Inflammatory macrophage (primary cell): ENCODE measurements around the gene FAM107B.

Experiments
- DNase-seq, 2 donors: peaks; one replicate each; pipeline ENCODE4 v3.0.0-alpha.2; 2020 to 2022

The FAM107B gene

DNA sequence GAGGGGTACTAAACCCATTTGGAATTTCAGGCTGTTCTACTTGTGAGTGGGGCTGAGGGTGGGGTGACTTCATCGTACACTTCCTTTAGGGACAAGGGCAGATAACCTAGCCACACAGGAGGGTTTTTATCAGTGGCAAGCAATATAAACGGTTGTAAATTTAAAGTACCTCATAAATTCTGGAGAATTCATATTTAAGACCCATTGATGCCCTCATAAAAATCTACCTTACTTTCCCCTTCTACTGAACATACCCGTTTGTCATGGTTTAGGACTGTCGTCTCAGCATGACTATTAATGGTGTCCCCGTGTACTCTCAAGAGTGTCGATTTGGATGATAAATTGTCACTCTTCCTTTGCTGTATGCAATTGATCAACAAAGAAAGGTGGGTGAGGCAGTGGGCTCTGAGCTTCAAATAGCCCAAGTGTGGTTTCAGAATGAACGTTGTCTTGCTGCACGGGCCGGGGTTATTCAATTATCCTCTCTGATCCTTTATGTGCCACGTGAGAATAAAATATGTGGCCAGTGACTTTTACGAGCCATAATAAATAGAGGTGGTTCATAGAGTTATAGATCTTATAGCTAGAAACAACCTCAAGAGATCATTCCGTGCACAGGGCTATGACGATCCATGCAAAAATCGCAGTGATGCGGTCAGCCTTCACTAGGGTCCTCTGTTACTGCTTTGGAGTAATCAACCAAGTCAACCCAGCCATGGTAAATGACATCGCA, 82.2 kb downstream of the FAM107B start:
- DNase-seq = no peak

DNA sequence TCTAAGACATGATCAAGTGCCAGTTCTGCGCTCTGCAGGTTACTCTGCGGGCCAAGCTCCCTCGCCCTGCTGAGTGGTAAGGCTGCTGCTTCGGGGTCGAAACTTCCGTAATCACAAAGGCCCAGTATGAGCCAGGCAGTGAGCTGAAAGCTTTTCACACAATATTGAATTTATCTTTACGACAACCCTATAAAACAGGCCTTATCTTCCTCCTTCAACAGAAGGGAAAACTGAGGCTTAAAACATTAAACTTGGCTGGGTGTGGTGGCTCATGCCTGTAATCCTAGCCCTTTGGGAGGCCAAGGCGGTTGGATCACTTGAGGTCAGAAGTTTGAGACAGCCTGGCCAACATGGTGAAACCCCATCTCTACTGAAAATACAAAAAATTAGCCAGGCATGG, 83.3 kb downstream of the FAM107B start:
- DNase-seq = no peak

DNA sequence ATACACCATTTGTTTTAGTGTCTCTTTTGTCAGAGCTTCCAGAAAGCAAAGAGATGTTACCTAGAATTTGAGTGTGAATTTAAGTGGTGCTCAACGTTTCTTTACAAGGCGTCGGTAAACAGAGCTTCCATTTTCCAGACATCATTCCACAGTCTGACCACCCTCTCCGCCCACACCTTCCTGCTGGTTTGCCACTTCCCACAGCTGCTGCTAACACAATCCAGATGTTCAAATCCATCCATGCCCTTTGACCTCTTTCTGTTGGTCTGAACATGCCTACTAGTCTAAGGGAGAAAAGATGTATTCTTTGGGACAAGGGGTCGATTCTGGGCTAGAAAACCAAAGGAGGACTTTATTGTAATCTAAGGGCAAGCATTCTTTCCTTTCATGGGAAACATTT, 86.1 kb downstream of the FAM107B start:
- peak; percentile 28 to 48 for DNase-seq

DNA sequence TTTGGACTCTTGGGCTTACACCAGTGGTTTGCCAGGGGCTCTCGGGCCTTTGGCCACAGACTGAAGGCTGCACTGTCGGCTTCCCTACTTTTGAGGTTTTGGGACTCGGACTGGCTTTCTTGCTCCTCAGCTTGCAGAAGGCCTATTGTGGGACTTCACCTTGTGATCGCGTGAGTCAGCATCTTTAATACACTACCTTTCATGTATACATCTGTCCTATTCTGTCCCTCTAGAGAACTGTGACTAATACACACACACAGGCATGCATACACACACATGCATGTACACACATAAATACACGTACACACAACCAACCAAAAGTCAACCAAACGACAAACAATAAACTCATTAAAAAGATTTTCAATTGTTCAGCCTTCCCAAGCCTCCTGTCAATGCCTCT, 86.5 kb downstream of the FAM107B start:
- DNase-seq = peak; percentile 7 to 9

DNA sequence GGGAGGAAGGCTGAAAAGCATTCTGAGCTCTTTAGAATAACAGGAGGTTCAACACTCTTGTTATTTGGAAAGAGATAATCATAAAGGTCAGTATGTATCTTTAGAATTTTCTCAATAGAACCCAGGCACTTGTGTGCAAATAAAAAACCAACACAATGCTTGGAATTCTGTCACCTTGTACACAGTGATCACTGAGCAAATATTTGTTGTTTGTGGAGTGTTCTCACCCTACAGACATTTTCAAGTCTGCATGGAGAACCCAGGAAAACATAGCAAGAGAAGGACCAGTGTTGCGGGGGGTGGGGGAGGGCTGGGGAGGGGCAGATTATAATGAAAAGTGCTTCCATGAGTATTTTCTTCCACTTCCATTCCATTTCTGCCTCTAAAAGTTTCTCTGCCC, 87.4 kb downstream of the FAM107B start:
- no peak for DNase-seq

DNA sequence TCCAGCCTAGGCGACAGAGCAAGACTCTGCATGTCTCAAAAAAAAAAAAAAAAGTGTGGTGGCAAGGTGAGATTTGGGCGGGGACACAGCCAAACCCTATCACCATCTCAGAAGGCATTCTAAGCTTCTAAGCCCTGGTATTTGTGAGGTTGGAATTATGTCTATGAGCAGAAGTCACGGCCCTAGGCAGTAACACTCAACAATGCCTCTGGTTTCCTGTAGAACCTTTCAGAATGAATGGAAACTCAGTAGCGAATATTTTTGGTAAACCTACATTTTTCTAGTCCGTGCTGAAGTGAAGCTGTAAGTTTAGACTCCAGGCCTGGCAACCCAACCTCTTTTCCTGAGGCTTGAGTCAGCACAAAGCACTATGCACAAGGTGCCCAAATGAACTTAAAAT, 88.3 kb downstream of the FAM107B start:
- no peak for DNase-seq

DNA sequence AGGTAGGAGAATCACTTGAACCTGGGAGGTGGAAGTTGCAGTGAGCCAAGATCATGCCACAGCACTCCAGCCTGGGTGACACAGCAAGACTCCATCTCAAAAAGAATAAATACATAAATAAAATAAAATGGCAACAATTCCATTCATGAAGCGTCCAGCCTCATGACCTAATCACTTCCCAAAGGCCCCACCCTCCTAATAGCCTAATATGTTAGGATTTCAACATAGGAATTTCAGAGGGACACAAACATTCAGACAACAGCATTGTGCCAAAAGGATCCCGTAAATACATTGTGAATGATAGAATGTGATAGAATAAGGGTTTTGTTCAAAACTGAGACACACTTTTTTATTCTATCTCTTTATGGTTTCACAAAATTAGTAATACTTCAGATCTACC, 90.3 kb downstream of the FAM107B start:
- no peak for DNase-seq

DNA sequence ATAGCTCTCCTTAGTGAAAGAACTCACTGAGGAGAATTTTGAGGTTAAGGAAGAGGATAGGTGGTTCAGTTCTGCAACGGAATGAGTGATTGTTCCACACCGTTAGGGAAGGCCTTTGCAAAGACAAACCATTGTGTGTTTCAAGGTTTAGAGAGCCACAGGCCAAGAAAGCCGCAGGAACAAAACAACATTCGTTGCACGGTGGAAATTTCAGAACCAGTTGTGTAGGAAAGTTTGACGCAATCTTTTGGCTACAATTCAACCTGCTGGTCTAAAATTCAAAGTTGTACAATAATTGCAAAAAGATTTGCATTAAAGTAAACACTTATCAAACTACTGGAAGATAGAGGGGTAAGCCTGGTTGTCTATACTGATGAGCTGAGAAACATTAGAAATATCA, 91.4 kb downstream of the FAM107B start:
- DNase-seq = no peak

DNA sequence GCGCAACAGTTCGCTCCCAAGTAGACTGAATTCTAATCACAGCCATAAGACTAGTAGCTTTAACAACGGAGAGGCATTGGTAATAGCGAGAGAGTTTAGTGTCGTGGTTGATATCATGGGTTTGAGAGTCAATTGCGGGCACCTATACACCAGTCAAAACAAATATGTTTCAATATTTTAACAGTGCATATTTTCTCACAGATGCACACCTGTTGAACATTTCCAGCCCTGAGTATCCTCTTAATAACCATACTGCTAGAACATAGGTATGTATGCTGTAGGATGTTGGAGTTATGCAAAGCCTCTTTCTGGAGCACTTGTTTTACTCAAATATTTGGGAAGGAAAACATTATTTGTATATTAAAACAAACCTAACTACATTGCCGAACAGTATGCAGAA, 92.9 kb downstream of the FAM107B start:
- no peak for DNase-seq

DNA sequence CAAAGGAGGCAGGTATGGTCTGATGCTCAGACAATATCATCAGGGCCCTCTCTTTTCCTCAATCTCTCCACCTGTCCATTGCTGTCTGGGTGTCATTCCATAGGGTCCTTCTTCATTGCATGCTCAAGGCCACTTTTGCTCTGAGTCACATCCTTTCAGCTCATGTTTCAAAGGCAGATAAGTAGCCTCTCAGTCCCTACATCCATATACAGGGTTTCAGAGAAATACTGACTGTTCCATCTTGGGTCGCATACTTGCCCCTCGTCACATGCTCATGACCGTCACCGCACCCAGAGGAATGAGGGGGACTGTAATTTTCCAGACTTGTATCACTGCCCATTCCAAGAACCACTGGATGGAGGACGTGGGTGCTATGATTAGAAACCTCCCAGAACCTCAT, 93.4 kb downstream of the FAM107B start:
- no peak for DNase-seq

DNA sequence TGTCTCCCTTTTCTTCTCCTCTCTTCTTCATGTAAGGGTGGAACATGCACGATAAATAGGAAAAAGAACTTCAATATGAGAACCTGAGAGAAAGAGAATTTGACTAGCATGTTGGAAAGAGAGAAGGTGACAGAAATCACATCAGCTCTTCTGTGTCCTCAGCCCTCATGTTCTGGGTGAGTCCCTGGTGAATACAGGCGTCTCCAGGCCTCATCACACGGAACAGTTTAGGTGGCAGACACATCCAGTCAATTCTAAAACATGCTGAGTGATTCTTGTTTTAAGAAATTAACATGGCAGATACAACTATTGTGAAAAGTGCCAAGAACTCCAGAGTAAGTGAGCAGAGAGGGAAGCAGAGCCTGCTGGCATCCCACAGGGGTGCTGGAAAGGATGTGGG, 96.1 kb downstream of the FAM107B start:
- DNase-seq = no peak

DNA sequence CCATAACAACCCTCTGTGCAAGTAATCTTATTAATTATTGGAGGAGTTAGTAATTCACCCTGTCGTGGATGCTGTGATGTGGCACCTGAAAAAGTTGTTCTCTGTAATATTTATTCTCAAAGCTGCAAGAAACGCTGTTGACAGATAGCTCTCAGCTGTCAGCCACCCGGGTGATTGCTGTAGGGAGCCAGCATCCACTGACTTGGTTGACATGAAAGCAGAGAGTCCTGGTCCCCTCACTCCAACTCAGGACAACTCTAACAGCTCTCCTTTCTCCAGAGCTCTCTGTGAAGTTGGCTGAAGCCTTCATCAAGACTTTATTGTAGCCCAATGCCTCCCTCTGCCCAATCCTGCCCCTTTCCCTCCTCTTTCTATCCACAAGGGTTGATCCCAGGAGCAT, 98.0 kb downstream of the FAM107B start:
- no peak for DNase-seq

DNA sequence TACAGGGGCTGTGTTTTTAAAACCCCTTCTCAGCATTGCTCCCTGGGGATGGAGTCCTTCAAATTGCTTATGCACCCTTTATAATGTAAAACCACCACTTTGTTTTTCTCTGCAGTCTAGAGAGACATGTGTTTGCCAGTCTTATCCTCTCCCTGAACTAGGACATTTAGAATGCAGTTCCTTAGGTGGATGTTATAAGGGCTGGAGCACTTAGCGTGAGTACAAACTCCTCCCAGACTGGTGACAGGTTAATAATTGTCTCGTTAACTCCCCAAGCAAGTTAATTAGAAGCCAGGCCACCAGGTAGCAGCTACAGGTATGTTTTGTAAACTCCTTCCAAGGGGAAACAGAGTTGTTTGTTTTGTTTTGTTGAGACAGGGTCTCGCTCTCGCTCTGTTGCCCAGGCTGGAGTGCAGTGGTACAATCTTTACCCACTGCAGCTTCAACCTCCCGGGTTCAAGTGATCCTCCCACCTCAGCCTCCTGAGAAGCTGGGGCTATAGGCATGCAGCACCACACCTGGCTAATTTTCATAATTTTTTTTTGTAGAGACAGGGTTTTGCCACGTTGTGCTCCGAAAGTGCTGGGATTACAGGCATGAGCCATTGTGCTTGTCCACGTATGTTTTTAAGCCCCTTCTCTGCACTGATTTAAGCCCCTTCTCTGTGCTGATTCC, 100.2 kb downstream of the FAM107B start:
- no peak for DNase-seq

DNA sequence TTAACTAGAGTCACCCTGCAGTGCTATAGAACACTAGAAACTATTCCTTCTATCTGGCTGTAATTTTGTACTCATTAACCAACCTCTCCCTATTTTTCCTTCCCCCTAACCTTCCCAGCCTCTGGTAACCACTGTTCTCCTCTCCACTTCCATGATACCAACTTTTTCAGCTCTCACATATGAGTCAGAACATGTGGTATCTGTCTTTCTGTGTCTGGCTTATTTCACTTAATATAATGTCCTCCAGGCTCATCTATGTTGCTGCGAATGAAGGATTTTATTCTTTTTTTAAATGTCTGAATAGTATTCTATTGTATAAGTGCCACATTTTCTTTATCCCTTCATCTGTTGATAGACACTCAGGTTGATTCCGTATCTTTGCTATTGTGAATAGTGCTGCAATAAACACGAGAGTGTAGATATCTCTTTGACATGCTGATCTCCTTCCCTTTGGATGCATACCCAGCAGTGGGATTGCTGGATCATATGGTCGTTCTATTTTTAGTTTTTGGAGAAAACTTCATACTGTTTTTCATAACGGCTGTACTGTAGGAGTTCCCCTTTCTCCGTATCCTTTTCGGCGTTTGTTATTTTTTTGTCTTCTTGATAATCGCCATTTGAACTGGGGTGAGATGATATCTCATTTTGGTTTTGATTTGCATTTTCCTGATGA, 101.4 kb downstream of the FAM107B start:
- DNase-seq = peak; percentile 26 to 40

DNA sequence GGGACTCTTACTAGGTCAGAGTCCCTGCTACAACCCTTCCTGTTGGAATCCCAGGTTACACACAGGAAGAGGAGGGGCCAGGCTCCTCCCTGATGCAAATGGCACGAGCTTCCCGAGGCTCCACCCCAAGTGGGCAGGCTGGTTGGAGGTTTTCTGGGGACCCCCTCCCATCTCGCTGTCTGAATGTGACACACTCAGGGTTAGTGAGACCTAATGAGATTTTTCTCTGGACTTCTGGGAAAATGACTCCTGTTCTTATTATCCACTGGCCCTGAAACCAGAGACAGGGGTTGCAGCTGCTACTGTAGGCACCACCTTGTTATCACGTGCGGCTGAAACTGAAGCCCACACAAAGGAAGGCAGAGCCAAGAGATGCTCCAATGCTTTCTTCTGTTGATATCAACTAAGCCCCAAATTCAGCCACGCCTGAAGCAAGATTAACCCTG, 103.3 kb downstream of the FAM107B start:
- DNase-seq = no peak

DNA sequence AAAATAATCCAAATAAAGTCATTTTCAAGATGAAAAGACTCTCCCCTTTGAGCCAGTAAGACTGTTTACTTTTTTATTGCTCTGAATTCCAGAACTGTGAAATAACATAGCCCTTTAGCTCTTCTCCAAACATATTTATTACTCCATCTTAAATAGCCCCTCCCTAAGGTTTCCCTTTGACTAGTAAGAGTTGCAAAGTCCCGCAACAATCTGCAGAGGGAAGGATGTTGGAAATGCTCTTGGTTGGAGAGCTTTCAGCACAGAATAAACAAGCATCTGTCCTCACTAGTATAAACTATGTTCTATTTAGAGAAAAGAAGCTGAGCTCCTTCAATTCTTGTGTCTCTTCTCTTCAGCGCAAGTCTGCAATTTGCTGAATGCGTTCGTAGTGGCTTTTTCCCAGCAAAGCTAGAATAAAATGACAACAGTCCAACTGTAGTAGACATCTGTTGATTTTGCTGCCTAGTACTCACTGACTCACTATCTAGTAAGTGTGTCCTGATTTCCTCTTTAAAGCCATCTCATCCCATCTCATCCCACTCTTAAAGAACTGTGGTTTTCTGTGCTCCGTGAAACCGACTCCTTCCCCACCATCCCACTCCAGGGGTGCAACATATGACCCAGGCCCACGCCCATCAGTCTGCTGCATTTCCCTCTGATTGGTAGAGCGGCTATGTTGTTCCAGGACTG, 104.0 kb downstream of the FAM107B start:
- peak; percentile 36 to 70 for DNase-seq

DNA sequence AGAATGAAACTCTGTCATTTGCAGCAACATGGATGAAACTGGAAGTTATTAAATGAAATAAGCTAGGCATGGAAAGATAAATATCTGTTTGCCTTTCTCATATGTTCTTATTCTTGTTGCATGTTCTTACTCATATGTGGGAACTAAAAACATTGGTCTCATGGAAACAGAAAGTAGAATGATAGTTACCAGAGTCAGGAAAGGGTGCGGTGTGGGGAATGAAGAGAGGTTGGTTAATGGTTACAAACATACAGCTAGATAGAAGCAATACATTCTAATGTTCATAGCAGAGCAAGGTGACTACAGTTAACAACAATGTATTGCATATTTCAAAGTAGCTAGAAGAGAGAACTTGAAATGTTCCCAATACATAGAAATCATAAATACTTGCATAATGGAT, 105.1 kb downstream of the FAM107B start:
- DNase-seq = no peak

DNA sequence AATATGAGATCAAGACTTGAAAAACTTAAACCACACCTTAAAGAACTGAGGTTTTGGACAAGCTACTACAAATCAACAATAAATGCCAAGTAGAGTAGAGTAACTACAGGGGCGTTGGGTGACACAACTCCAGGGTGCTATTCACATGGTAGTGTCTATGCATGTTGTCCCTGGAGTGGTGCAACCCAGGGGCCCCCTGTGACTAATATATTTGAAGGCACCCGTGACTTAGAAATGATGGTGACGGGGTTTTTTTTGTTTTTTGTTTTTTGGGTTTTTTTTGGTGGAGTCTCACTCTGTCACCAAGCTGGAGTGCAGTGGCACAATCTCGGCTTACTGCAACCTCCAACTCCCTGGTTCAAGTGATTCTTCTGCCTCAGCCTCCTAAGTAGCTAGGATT, 106.9 kb downstream of the FAM107B start:
- DNase-seq = peak in 1 of 2 donors; percentile 32

DNA sequence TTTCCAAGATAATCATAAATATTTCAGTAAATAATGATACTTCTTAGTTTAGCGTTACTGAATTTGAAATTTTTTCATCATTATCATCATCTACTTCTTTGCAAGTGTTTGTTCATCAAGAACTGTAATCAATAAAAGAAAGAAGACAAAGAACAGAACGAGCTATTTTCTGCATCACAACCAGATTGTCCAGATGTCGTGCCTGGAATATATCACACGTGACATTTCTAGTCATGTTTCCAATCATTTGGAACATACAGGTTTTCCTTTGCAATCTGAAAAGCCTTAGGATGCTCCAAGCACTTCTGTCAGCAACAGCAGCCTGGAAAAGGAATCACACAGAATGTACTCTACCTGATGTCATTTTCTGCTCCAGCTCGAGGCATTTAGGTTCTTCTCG, 107.4 kb downstream of the FAM107B start:
- no peak for DNase-seq

DNA sequence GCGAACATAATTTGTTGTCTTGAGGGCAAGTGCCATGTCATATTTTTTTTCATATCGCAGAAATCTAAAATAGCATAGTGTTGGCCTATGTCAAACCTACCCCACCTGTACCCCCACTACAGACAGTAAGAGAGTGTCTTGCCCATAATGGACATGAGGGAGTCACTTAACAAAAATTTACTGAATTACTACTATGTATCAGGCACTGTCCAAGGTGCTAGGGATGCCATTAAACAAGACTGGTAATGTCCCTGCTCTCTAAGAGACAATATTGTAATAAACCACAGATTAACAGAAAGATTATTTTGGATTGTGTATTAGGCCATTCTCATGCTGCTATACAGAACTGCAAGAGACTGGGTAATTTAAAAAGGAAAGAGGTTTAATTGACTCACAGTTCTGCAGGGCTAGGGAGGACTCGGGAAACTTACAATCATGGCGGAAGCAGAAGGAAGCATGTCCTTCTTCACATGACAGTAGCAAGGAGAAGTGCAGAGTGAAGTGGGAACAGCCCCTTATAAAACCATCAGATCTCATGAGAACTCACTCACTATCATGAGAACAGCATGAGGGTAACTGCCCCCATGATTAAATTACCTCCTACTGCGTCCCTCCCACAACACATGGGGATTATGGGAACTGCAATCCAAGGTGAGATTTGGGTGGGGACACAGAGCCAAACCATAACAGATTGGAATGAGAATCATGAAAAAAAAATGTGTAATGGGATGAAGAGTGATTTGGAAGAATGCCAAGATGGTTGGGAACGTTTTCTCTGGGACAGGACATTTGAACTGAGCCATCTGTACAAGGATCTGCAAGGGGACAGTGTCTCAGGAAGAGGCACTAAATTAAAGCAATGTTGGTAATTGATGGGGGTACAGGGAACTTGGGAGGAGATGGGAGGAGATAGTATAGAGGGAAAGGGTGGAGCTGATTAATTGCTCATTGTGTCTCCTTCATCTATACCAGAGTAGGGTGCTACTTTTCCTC, 108.5 kb downstream of the FAM107B start:
- no peak for DNase-seq

DNA sequence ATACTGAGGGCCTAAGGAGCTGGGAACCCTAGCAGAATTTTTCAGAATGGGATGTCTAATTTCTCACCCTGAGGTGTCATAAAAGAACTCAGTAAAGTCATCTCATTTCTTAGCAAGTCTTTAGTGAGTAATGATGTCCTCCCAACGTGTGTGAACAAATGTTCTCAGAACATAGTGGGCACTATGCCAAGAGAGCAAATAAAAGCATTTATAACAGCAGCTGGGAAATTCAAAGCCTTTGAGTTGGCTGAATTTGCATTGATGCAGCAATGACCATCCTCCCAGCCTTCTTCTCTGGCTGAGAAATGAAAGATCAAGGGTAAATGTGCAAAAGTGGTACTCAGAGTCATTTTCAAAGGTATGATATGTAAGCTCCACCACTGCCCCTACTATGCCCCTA, 109.4 kb downstream of the FAM107B start:
- no peak for DNase-seq

DNA sequence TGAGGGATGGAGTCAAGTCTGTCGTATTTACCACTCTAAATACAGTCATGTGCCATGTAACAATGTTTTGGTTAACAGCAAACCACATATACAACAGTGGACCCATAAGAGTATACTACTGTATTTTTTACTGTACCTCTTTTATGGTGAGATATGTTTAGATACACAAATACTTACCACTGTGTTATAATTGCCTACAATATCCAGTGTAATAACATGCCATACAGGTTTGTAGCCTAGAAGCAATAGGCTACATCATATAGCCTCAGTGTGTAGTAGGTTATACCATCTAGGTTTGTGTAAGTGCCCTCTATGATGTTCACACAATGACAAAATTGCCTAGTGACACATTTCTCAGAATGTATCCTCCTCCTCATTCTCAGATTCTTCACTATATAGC, 110.4 kb downstream of the FAM107B start:
- no peak for DNase-seq
